Glutamatergic neuron (in vitro differentiated cells): ENCODE data around the gene REEP5. TPM values are rescaled to one million over a fixed set of nuclear protein-coding genes. Genes with fewer than 3 reads are reported as not detected.

Experiments used
- DNase-seq: peaks from one replicate; pipeline ENCODE4 v3.0.0; 2022
- H3K27ac Mint-ChIP-seq: one replicate; pipeline ENCODE4 v1.8.0; 2020; ENCODE audit warnings: mild to moderate bottlenecking, mixed read lengths, inconsistent platforms; ENCODE audit not compliant: unreplicated experiment
- H3K27me3 Mint-ChIP-seq: one replicate; pipeline ENCODE4 v1.8.0; 2020; ENCODE audit warnings: mild to moderate bottlenecking, moderate library complexity, mixed read lengths, inconsistent platforms; ENCODE audit not compliant: unreplicated experiment
- H3K36me3 Mint-ChIP-seq: one replicate; pipeline ENCODE4 v1.8.0; 2020; ENCODE audit warnings: mild to moderate bottlenecking, mixed read lengths, inconsistent platforms; ENCODE audit not compliant: unreplicated experiment
- H3K4me1 Mint-ChIP-seq: one replicate; pipeline ENCODE4 v1.8.0; 2020; ENCODE audit warnings: mild to moderate bottlenecking, low read depth, mixed read lengths, inconsistent platforms; ENCODE audit not compliant: unreplicated experiment
- H3K4me3 Mint-ChIP-seq: one replicate; pipeline ENCODE4 v1.8.0; 2020; ENCODE audit warnings: mild to moderate bottlenecking, mixed read lengths, inconsistent platforms; ENCODE audit not compliant: unreplicated experiment
- H3K9me3 Mint-ChIP-seq: one replicate; pipeline ENCODE4 v1.8.0; 2020; ENCODE audit warnings: mild to moderate bottlenecking, moderate library complexity, mixed read lengths, inconsistent platforms; ENCODE audit not compliant: unreplicated experiment
- total RNA-seq: library from RNA; stranded (reverse); fragmentation: NEBNext Ultra II Directional; extraction: Animal tissue kit (Norgen Biotek cat#: 25700); gene quantifications from one replicate; pipeline ENCODE4 v1.2.1, GENCODE V29; 2021; ENCODE audit not compliant: unreplicated experiment
- TF ChIP-seq, protein P1 (sequence below): fragments of 200-600 bp; sonication (generic); IDR thresholded peaks from one replicate; pipeline ENCODE4 v1.5.0; 2021; ENCODE audit not compliant: partially characterized antibody, unreplicated experiment

Gene REEP5
- total RNA-seq, 1 donor from 2014 or later: 108 TPM

DNA sequence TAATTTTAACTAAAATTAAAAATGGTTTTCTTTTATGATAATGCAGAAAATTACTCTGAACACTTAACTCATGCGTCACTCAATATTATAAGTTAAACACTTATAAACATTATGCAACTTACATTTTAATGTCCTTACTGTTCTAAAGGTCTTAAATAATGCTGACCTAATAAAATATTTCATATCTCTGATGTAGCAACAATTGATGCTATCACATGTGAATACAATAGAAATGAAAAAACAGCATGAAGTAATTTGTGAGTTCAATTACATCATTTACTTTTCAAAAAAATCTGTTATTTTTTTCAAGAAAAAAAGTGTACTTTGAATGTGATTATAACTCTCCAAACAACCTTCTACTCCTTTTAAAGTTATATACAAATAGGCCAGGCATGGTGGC, 26.4 kb upstream of the REEP5 start:
- no peak for DNase-seq
- H3K9me3 Mint-ChIP-seq: peaks cover 4% of the 10 kb centered on the region
- H3K4me3 Mint-ChIP-seq: no peak overlapping the region
- no peak overlapping the region for H3K27ac Mint-ChIP-seq
- peaks cover 2% of the 10 kb centered on the region for H3K27me3 Mint-ChIP-seq
- TF ChIP-seq, protein P1, sequence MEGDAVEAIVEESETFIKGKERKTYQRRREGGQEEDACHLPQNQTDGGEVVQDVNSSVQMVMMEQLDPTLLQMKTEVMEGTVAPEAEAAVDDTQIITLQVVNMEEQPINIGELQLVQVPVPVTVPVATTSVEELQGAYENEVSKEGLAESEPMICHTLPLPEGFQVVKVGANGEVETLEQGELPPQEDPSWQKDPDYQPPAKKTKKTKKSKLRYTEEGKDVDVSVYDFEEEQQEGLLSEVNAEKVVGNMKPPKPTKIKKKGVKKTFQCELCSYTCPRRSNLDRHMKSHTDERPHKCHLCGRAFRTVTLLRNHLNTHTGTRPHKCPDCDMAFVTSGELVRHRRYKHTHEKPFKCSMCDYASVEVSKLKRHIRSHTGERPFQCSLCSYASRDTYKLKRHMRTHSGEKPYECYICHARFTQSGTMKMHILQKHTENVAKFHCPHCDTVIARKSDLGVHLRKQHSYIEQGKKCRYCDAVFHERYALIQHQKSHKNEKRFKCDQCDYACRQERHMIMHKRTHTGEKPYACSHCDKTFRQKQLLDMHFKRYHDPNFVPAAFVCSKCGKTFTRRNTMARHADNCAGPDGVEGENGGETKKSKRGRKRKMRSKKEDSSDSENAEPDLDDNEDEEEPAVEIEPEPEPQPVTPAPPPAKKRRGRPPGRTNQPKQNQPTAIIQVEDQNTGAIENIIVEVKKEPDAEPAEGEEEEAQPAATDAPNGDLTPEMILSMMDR: no peak
- peaks cover 9% of the 10 kb centered on the region for H3K36me3 Mint-ChIP-seq
- H3K4me1 Mint-ChIP-seq: peaks cover under 1% of the 10 kb centered on the region

DNA sequence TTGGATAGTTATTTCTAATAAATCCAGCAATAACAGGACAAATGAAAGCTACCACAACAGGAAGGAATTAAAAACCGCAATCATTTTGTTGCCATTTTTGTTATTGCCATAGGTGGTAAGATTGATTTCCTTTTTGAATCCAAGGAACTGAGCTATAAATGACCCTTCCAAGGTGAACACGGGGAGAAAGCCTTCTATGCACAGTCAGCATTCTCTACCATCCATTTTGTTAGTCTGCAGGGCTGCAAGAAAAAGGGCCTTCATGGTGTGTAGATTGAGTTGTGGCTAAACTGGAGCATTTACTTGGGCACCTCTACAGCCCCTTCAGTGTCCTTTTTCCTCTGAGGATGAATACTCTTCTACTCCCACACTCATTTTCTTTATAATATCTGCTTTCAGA, 18.6 kb upstream of the REEP5 start:
- H3K36me3 Mint-ChIP-seq: no peaks in the 10 kb centered on the region
- H3K4me3 Mint-ChIP-seq: no peak overlapping the region
- no peaks in the 10 kb centered on the region for H3K9me3 Mint-ChIP-seq
- TF ChIP-seq, protein P1: no peak
- no peaks in the 10 kb centered on the region for H3K27me3 Mint-ChIP-seq
- H3K27ac Mint-ChIP-seq: no peak overlapping the region
- H3K4me1 Mint-ChIP-seq: no peaks in the 10 kb centered on the region
- no peak for DNase-seq

DNA sequence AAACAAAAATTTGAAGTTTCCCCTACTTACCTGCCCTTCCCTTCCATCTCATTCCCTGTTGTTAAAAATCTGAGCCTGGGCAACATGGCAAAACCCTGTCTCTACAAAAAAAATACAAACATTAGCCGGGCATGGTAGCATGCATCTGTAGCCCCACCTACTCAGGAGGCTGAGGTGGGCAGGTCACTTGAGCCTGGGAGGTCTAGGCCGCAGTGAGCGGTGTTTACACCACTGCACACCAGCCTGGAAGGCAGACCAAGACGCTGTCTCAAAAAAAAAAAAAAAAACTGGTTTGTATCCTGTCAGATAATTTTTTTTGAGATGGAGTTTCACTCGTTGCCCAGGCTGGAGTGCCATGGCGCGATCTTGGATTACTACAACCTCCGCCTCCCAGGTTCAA, 16.3 kb upstream of the REEP5 start:
- DNase-seq: no peak
- Mint-ChIP-seq H3K4me1 (no peaks in the 10 kb centered on the region), H3K9me3 (no peaks in the 10 kb centered on the region), H3K27me3 (no peaks in the 10 kb centered on the region), H3K4me3 (no peak overlapping the region), H3K36me3 (no peaks in the 10 kb centered on the region), H3K27ac (no peak overlapping the region)
- TF ChIP-seq, protein P1: no peak

DNA sequence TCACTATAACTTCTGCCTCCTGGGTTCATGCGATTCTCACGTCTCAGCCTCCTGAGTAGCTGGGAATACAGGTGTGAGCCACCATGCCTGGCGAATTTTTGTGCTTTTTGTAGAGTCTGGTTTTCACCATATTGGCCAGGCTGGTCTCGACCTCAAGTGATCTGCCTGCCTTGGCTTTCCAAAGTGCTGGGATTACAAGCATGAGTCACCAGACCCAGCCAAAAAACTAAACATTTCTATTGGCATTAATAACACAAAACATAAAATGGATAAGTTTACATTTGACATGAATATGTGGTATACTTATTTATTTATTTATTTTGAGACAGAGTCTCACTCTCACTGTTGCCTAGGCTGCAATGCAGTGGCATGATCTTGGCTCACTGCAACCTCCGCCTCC, 13.6 kb upstream of the REEP5 start:
- TF ChIP-seq, protein P1: no peak
- no peak overlapping the region for H3K4me3 Mint-ChIP-seq
- no peak overlapping the region for H3K27ac Mint-ChIP-seq
- no peak for DNase-seq
- H3K36me3 Mint-ChIP-seq: no peaks in the 10 kb centered on the region
- no peaks in the 10 kb centered on the region for H3K9me3 Mint-ChIP-seq
- peaks cover 3% of the 10 kb centered on the region for H3K4me1 Mint-ChIP-seq
- no peaks in the 10 kb centered on the region for H3K27me3 Mint-ChIP-seq

DNA sequence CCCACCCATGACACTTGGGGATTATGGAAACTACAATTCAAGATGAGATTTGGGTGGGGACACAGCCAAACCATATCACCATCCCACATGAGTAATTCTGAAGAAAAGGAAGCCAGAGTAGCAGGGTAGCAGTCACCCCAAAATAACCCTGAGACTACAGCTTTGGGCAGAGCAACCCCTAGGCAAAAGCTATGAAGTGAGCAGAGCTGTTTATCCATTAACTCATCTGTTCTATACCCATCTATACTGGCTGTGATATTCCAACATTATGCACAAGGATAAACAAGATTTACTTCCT, 12.3 kb upstream of the REEP5 start:
- H3K27ac Mint-ChIP-seq: no peak overlapping the region
- no peaks in the 10 kb centered on the region for H3K27me3 Mint-ChIP-seq
- TF ChIP-seq, protein P1: no peak
- H3K4me1 Mint-ChIP-seq: peaks cover 3% of the 10 kb centered on the region
- no peak for DNase-seq
- H3K4me3 Mint-ChIP-seq: no peak overlapping the region
- H3K9me3 Mint-ChIP-seq: no peaks in the 10 kb centered on the region
- H3K36me3 Mint-ChIP-seq: no peaks in the 10 kb centered on the region
